Liver (tissue), 9 donors: Measurements from ENCODE around the gene KIAA1217. TPM values are rescaled to one million over a fixed set of nuclear protein-coding genes. Genes with fewer than 3 reads are reported as not detected.

Experiments used
- DNase-seq: peaks from one replicate; pipeline ENCODE4 v3.0.0-alpha.2; 2017; ENCODE audit warnings: low spot score
- H3K27ac ChIP-seq, 2 donors: one replicate each; pipeline ENCODE4 v1.7.0; 2013; ENCODE audit warnings: inconsistent platforms in 2 of 2, low read length in 2 of 2, control low read depth in 1 of 2, low read depth in 1 of 2, mild to moderate bottlenecking in 1 of 2
- H3K27me3 ChIP-seq, 4 donors: one replicate each; pipeline versions ENCODE4 v1.6.1 to v1.7.0; 2013; ENCODE audit warnings: low read length in 3 of 4, inconsistent platforms in 1 of 4, mild to moderate bottlenecking in 1 of 4, moderate library complexity in 1 of 4; ENCODE audit not compliant: control insufficient read depth in 4 of 4, insufficient read depth in 4 of 4
- H3K36me3 ChIP-seq, 4 donors: one replicate each; pipeline versions ENCODE4 v1.6.1 to v1.7.0; 2013; ENCODE audit warnings: low read length in 3 of 4, mild to moderate bottlenecking in 3 of 4, low read depth in 1 of 4, moderate library complexity in 1 of 4; ENCODE audit not compliant: control insufficient read depth in 4 of 4, insufficient read depth in 3 of 4
- H3K4me1 ChIP-seq, 4 donors: one replicate each; pipeline versions ENCODE4 v1.6.1 to v1.7.0; 2013; ENCODE audit warnings: low read length in 3 of 4, mild to moderate bottlenecking in 3 of 4, moderate library complexity in 1 of 4; ENCODE audit not compliant: control insufficient read depth in 4 of 4, insufficient read depth in 4 of 4
- H3K4me3 ChIP-seq, 3 donors: one replicate each; pipeline versions ENCODE4 v1.6.1 to v1.7.0; 2013; ENCODE audit warnings: low read length in 3 of 3, control low read depth in 1 of 3, low read depth in 1 of 3, mild to moderate bottlenecking in 1 of 3
- H3K9ac ChIP-seq, 2 donors: one replicate each; pipeline ENCODE4 v1.7.0; 2013; ENCODE audit warnings: low read length in 2 of 2, mild to moderate bottlenecking in 2 of 2, moderate library complexity in 2 of 2, control low read depth in 1 of 2, low read depth in 1 of 2
- H3K9me3 ChIP-seq, 4 donors: one replicate each; pipeline versions ENCODE4 v1.6.1 to v1.7.0; 2013; ENCODE audit warnings: low read length in 3 of 4; ENCODE audit not compliant: control insufficient read depth in 4 of 4
- CTCF ChIP-seq: fragments of 150-350 bp; IDR thresholded peaks from 2 replicates; pipeline ENCODE4 v1.5.1; 2017; ENCODE audit warnings: improper control_type of control experiment, low read depth, low read length; ENCODE audit not compliant: missing input control
- EGR1 ChIP-seq, 2 donors: IDR thresholded peaks; 2 replicates each; pipeline ENCODE4 v1.6.1; 2016 to 2018; ENCODE audit warnings: antibody characterized with exemption in 2 of 2, low read depth in 2 of 2
- FOXA1 ChIP-seq: IDR thresholded peaks from 2 replicates; pipeline ENCODE4 v1.6.1; 2016; ENCODE audit warnings: antibody characterized with exemption
- FOXA2 ChIP-seq: IDR thresholded peaks from 2 replicates; pipeline ENCODE4 v1.6.1; 2016; ENCODE audit warnings: antibody characterized with exemption
- GABPA ChIP-seq, 2 donors: IDR thresholded peaks in 1 of 2; conservative IDR thresholded peaks in 1 of 2; 2 replicates each; pipeline ENCODE4 v1.6.1; 2016; ENCODE audit warnings: antibody characterized with exemption in 2 of 2, mild to moderate bottlenecking in 1 of 2, moderate library complexity in 1 of 2
- HNF4A ChIP-seq, 2 donors: conservative IDR thresholded peaks; 2 replicates each; pipeline ENCODE4 v1.6.1; 2016; ENCODE audit warnings: antibody characterized with exemption in 2 of 2, mild to moderate bottlenecking in 2 of 2
- JUND ChIP-seq, 2 donors: IDR thresholded peaks; 2 replicates each; pipeline ENCODE4 v1.6.1; 2016; ENCODE audit warnings: antibody characterized with exemption in 2 of 2
- MAX ChIP-seq: IDR thresholded peaks from 2 replicates; pipeline ENCODE4 v1.6.1; 2016; ENCODE audit warnings: antibody characterized with exemption
- NR2F2 ChIP-seq: IDR thresholded peaks from 2 replicates; pipeline ENCODE4 v1.6.1; 2016; ENCODE audit warnings: antibody characterized with exemption
- RAD21 ChIP-seq, 2 donors: IDR thresholded peaks; 2 replicates each; pipeline ENCODE4 v1.6.1; 2016; ENCODE audit warnings: antibody characterized with exemption in 2 of 2, mild to moderate bottlenecking in 2 of 2
- REST ChIP-seq: IDR thresholded peaks from 2 replicates; pipeline ENCODE4 v1.6.1; 2016; ENCODE audit warnings: antibody characterized with exemption, mild to moderate bottlenecking
- RXRA ChIP-seq, 2 donors: IDR thresholded peaks; 2 replicates each; pipeline ENCODE4 v1.6.1; 2017 to 2018; ENCODE audit warnings: antibody characterized with exemption in 2 of 2, mild to moderate bottlenecking in 1 of 2
- SP1 ChIP-seq: IDR thresholded peaks from 2 replicates; pipeline ENCODE4 v1.6.1; 2018; ENCODE audit warnings: antibody characterized with exemption, mild to moderate bottlenecking
- TAF1 ChIP-seq: conservative IDR thresholded peaks from 2 replicates; pipeline ENCODE4 v1.6.1; 2016; ENCODE audit warnings: antibody characterized with exemption, mild to moderate bottlenecking
- YY1 ChIP-seq: IDR thresholded peaks from 2 replicates; pipeline ENCODE4 v1.6.1; 2016; ENCODE audit warnings: antibody characterized with exemption, mild to moderate bottlenecking
- ZBTB33 ChIP-seq: IDR thresholded peaks from 2 replicates; pipeline ENCODE4 v1.6.1; 2016; ENCODE audit warnings: antibody characterized with exemption
- WGBS: extraction: QIAGEN DNeasy Blood & Tissue Kit; methylation state at CpG from one replicate; pipeline ENCODE4 v1.1.7; 2013; 5-methylcytosine and 5-hydroxymethylcytosine counted together
- polyA plus RNA-seq, 2 donors: library from polyadenylated mRNA; stranded (reverse) in 1 of 2; unstranded in 1 of 2; fragments of 200-250 nt in 1 of 2; fragments of >200 nt in 1 of 2; fragmentation: Nextera tagmentation in 1 of 2; extraction: Ambion mirVana in 1 of 2; gene quantifications; one replicate each; pipeline versions ENCODE4 v1.2.1 to v1.2.3, GENCODE V29; 2013 to 2015
- total RNA-seq, 2 donors: library from RNA; depleted of rRNA; stranded (reverse); fragments of >200 nt; gene quantifications; one replicate each; pipeline ENCODE4 v1.2.3, GENCODE V29; 2014
- donor health status: healthy.
- donor health status: healthy.
- donor health status: healthy.
- donor health status: healthy.
- donor health status: healthy.

Gene KIAA1217
- total and polyA plus RNA-seq, 4 donors: 4.5 to 12.8 (median 6.8) TPM

- no peaks in the 10 kb centered on the region for H3K9me3 ChIP-seq
- no peaks in the 10 kb centered on the region for H3K36me3 ChIP-seq
- H3K4me1 ChIP-seq: no peaks in the 10 kb centered on the region
- H3K4me3 ChIP-seq: no peak overlapping the region
- TF ChIP-seq MAX (no peak), HNF4A (conservative IDR thresholded peaks at IDR 0.05) (no peak), TAF1 (no peak), ZBTB33 (no peak), JUND (IDR thresholded peaks at IDR 0.05) (no peak), YY1 (no peak), SP1 (no peak), RXRA (IDR thresholded peaks at IDR 0.05) (no peak)
- DNase-seq: no peak
- H3K9ac ChIP-seq: no peak overlapping the region
- no peak overlapping the region for H3K27ac ChIP-seq
- H3K27me3 ChIP-seq: no peaks in the 10 kb centered on the region
- 93% methylated on average over 7 of the region's 7 CpGs for WGBS
Observed at GRCh38 chr10:24417053-24417452, 208.1 kb downstream of the KIAA1217 start.

GRCh38 chr10:24418532-24418931 is 209.6 kb downstream of the KIAA1217 start:
- Histone ChIP-seq H3K9ac (no peak overlapping the region), H3K4me1 (no peaks in the 10 kb centered on the region), H3K27me3 (no peaks in the 10 kb centered on the region), H3K9me3 (no peaks in the 10 kb centered on the region), H3K36me3 (no peaks in the 10 kb centered on the region), H3K27ac (no peak overlapping the region), H3K4me3 (no peak overlapping the region)
- TF ChIP-seq CTCF (peak; percentile 36), GABPA (IDR thresholded peaks at IDR 0.05 in 1 of 2, conservative IDR thresholded peaks at IDR 0.05 in 1 of 2) (no peak), NR2F2 (no peak), SP1 (no peak), RAD21 (IDR thresholded peaks at IDR 0.05) (peak; percentile 72 to 73), HNF4A (conservative IDR thresholded peaks at IDR 0.05) (no peak)
- 90% methylated on average over 4 of the region's 4 CpGs for WGBS
- DNase-seq: no peak

- no peak overlapping the region for H3K4me3 ChIP-seq
- no peaks in the 10 kb centered on the region for H3K9me3 ChIP-seq
- DNase-seq: no peak
- 65% methylated on average over 3 of the region's 3 CpGs for WGBS
- TF ChIP-seq SP1 (no peak), EGR1 (IDR thresholded peaks at IDR 0.05; ENCODE audit: low read depth in 2 of 2) (no peak), TAF1 (no peak), JUND (IDR thresholded peaks at IDR 0.05) (no peak), NR2F2 (no peak), GABPA (IDR thresholded peaks at IDR 0.05 in 1 of 2, conservative IDR thresholded peaks at IDR 0.05 in 1 of 2) (no peak), MAX (no peak), FOXA2 (no peak), FOXA1 (no peak), YY1 (no peak), REST (no peak)
- H3K36me3 ChIP-seq: no peaks in the 10 kb centered on the region
- H3K4me1 ChIP-seq: no peaks in the 10 kb centered on the region
- no peaks in the 10 kb centered on the region for H3K27me3 ChIP-seq
- H3K9ac ChIP-seq: no peak overlapping the region
- no peak overlapping the region for H3K27ac ChIP-seq
Observed at GRCh38 chr10:24419066-24419465, 210.1 kb downstream of the KIAA1217 start.
